HG02943 (cell line): ENCODE measurements around the gene FAM9C.
A peak's percentile ranks its signal among the peaks of the same experiment; 100 is the strongest.
"Not testable (repeated sequence)": the region's sequence is repeated elsewhere in the genome, so short reads cannot be mapped to it uniquely, and the experiment has no call there.

Experiments used
- ATAC-seq: cut with Tn5 transposase; IDR thresholded peaks from one replicate; pipeline ENCODE4 v1.9.1; 2021; ENCODE audit warnings: mild to moderate bottlenecking, low read depth, moderate library complexity; ENCODE audit not compliant: unreplicated experiment

Gene FAM9C

DNA sequence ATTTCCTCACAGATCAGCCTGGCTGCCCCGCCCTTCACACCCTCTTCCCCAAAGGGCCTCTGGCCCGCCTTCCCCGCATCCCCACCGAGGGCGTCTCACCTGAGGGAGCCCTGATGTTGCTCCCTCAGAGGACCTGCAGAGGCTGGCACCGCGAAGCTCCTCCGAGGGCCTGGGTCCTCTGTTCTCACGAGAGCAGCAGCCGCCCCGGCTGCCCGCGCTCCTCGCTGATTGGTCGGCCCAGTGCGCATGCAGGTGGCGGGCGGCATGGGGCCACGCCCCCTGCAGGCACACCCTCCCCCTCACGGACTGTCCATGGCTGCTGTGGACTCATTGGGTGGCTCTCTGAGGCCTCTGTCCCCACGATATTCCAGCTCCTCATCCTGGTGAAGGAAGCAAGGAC, at the start of gene FAM9C:
Gene FAM9C, minus strand, starts transcription at position 180 of the 400 bp plus-strand sequence. CDS start 831 bp downstream, outside the sequence.
- ATAC-seq = no peak

DNA sequence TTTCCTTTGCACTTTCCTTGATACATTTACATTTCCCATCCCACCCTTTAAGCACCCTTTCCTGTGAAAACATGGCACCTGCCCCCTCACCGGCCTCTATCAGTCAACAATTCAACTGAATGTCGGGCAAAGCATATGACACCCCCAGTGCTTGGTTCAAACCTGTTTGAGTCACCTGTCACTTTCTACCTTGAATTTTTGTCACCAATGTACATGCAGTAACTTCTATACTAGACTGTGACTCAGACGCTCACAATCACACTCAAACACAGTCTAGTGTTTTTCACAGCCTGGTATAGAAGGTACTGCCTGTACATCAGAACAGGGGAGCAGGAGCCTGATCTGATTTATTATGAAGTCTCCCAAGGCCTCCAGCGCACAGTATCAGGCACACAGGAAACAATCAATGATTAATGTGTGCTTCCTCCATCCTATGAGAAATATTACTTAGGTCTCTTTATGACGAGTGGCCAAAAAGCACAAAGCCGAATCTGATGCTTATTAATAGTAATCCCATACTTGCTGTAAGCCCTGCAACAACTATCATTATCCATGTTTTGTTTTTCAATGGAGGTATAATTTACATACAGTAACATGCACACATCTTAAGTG, 49.2 kb upstream of the FAM9C start:
- ATAC-seq = no peak

DNA sequence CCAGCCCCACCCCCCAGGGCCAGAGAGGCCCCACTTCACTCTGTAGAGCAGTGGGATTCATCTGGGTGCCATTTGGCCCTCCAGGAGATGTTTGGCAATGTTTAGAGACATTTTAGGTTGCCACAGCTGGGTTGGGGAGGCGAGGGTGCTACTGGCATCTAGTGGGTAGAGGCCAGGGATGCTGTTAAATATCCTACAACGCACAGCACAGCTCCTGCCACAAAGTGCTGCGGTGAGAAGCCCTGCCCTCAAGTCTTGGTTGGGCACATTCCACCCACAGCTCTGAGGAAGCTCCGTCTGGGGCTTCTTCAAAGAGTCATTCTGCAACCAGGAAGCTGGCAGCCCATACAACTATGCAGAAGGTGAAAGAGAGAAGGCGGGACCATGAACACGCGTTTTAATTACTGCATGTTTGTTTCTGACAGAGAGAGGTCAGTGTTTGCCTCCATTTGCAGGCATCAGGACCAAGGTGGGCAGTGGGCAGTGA, 48.1 kb upstream of the FAM9C start:
- ATAC-seq = peak; percentile 81

DNA sequence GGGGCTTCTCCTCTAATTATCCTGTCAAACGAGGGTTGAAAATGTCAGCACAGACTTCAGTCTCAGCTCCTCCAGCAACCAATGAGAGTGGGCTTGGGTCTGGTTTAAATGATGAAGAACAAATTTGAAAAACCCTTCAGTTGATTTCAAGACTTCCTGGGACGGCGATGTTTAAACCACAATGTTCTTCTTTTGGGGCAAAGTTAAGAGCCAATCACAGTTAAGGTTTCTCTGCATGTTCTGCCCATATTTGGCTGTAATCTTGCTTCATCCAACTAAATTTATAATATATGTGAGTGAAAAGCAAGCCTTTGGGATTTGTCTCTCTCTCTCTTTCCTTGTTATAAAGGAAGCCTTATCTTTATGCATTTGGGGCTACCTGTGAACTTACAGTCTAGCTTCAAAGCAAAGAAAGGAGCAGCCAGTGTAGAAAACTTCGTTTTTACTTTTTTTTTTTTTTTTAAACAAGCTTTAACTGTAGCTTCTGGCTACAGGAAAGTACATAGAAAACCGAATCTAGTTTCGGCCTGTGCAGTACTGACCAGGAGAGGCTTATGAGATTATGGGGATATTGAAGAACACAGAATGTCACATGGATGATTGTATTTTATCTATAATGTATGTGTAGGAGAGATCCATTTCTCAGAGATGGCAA, 46.8 kb upstream of the FAM9C start:
- no peak for ATAC-seq

DNA sequence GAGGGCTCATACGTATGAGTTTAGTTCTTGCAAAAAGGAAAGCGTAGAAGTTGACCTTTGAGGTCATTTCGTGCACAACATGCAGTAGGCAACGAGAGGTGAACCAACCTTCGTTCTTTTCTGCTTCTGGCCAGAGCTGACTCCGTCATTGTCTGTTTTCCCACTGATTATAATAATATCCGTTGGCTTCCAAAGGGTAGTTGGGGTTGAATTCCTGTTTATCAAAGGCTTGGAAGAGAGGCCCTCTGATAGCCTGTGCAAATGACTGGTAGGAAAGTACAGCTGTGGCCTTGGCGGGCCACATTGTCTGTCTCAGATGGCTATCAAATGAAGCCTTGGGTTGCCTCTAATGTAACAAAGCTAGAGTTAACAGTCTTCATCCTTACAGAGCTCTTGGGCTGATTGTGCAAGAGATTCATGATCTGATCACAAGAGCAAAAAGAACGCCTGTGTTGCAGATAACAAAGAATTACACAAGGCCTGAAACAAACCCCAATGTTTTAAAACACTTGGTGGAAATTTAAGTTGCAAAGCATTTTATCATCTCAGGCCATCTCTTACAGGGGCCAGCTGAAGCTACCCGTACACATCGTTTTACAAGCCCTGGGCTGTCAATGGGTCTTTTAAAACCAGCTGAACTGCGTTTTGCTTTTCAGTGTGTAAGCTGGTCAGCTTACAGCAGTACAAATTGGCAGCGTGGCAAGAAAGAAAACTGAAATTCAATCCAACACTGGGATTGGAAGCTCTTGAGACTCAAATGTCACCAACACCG, 46.1 kb upstream of the FAM9C start:
- ATAC-seq = no peak

DNA sequence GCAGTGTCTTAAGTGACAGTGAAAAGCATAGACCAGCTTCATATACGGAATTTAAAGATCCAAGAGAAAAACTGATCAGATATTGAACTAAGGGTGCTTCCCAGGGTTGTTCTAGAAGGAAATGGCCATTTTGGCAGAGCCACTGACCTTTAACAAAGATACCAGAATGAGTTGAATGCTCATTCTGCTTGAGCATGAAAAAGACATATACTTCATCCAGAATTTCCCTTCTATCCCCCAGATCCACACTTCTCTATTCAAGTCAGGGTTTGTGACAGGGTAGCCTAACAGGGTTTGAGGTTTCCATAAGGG, 45.6 kb upstream of the FAM9C start:
- ATAC-seq = no peak

DNA sequence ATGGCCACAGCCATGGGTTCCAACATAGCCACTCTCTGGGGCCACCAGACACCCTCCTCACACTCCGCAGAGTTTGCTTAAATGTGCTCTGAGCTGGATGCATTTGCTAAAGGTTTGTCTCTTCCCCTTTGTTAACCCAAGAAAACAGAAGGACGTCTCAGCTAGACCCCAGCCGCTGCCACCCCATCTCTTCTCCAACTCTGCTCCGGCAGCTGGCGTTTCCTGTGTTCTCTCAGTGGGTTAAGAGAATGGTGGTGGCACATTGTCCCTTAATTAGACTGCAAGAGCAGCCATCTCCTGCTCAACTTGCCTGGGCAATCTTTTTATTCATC, 43.7 kb upstream of the FAM9C start:
- no peak for ATAC-seq

DNA sequence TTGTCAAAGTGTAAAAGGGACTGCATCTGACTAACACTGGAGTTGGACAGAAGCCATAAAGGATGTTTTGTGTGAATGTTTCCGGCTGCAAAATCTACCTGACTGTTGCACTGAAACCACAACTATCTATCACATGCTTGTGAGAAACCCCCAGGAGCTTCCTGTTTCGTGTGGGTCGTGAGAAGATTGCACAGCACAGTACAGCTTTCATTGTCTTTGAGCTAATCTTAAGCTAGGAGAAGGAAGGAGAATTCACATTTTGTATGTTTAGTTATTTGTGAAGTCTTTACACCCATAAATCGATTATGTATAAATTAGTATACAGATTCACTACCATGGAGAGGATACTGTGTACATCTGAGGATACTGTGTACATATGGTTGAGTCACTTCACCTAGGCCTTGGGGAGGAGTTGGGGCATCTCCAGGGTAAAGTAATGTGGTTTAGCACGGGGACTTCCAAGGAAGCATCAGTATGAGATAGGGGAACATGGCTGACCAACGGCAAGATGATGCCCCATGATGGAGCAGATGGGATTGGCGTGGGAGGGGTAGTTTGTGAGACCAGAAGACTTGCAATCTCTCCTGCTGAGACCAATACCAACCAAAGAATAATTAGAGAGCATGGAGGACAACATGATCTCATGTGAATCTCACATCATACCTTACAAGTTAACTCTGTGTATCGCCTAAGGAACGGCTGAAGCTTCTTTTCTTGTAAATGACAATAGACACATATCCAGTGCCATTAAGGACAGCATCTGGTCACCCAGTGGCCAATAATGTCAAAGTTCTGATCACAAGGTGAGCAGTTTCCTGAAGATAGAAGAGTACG, 43.1 kb upstream of the FAM9C start:
- peak; percentile 81 for ATAC-seq

DNA sequence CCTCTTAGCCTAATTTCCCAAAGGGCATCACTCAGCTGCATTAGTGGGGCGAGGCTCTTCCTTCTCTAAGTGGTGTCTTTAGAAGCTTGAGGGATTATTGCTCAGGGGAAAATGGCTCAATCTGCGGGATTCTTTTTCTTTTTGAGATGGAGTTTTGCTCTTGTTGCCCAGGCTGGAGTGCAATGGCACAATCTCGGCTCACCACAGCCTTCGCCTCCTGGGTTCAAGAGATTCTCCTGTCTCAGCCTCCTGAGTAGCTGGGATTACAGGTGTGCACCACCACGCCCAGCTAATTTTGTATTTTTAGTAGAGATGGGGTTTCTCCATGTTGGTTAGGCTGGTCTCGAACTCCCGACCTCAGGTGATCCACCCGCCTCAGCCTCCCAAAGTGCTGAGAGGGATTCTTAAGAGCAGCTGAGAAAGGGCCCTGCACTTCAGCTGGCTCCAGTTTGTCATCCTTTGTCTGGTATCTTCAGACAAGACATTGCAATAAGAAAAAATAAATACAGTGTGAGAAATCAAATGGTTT, 42.4 kb upstream of the FAM9C start:
- not testable (repeated sequence) for ATAC-seq

DNA sequence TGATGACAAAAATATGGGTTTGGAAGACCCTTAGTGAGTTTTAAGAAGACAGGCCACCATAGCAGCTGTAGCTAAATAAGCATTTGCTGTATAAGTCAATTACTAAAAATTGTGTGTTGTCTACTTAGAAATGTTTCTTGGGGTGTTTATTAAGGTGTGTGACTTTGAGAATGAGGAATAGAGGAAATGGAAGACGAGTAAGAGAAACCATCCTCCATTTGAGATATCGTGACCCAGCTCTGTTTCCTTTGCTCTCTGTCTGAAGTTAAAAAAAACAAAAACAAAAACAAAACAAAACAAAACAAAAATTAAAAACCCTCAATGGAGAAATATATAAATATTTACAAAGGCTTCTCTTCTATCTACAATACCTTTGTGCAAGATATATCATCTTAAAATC, 41.7 kb upstream of the FAM9C start:
- no peak for ATAC-seq

DNA sequence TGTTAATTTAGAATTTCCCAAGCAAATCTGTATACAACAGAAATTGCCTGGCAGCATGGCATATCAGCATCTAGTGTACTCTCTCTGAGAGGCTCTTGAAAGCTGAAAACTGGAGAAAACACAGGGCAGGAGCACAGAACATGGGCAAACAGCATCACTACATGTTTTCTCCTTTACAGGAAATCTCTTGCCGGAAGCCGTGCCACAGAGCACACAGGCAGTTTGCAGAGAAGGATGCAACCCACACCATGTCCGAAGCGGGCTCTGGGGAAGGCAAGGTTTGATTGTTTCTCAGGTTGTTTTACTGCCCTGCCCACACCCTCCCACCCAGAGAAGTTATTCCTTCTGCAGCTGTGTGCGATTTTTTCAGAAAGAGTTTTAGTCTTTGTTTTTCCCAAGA, 41.1 kb upstream of the FAM9C start:
- no peak for ATAC-seq

DNA sequence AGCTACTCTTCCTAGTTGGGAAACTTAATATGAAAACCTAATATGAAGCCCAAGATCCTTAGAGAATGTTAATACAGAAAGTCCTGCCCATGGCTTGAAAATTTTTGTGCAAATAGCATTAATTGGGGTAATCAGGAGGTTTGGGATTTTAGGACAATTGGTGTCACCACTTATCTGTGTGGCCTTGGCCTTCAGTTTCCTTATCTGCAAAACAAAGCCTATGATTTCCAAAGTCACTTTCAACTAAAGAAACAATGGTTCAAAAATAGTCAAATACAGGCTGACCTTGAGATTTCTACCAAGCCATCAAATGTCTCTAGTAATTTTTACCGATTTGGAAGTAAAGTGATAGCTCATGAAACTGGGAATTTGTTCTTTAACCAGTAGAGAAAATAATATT, 40.2 kb upstream of the FAM9C start:
- ATAC-seq = no peak

DNA sequence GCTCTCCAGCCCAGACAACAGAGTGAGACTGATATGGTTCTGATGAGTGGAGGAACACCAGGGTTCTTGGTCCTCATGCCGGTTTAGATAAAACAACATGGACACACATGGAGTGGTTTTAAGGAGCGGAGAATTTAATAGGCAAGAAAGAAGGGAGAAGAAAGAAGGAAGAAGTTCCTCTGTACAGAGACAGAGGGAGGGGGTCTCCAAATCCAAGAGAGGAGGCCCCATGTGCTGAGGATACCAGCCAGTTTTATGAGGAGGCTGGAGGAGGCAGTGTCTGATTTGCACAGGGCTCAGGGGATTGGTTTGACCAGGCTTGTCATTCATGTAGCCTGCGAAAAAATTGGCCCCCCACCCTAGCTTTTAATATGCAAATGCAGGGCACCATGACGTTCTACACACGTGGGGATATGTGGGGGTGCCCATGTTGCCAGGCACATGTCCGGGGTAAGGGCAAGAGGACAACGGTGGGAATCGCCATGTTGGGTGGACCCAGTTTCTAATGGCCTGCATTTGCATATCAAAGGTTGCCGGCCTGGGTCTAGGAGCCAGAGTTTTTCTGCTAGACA, 39.4 kb upstream of the FAM9C start:
- ATAC-seq = not testable (repeated sequence)

DNA sequence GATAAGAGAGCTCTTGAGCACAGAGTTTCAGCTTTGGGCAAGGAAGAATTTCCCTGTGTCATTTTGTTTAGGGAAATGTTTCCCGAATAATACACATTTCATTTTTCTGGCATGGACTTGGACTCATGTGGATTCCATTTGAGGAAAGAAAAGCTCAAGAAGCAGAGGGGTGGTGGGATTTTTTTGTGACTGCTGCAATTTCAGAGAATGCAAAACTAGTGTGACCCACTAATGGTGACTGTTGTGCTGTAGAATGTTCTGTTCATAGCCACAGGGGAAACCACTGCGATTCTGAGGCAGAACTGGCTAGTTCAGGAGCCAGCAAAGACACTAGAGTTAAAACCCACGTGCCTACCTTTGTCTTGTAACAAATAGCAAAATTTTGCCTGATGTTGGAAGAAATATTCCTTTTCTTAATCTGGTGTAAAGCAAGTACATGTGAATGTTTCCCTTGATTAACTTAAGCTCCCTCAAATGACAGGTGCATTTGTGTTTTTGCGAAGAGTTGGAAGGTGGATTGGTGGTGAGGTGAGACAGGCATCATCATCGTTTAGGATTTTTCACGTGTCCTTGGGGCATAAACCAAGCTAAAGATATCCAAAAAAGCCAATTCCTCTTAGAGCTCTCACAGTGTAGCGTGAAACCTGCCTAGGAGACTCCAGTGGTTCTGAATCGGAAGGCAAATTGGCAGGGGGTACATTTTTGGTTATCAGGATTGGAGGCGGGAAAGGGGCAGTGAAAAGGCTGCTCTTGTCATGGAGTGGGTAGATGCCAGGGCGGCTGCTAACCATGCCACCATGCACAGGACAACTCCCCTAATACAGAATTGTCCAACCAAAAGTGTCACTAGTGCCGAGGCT, 38.0 kb upstream of the FAM9C start:
- ATAC-seq = no peak

DNA sequence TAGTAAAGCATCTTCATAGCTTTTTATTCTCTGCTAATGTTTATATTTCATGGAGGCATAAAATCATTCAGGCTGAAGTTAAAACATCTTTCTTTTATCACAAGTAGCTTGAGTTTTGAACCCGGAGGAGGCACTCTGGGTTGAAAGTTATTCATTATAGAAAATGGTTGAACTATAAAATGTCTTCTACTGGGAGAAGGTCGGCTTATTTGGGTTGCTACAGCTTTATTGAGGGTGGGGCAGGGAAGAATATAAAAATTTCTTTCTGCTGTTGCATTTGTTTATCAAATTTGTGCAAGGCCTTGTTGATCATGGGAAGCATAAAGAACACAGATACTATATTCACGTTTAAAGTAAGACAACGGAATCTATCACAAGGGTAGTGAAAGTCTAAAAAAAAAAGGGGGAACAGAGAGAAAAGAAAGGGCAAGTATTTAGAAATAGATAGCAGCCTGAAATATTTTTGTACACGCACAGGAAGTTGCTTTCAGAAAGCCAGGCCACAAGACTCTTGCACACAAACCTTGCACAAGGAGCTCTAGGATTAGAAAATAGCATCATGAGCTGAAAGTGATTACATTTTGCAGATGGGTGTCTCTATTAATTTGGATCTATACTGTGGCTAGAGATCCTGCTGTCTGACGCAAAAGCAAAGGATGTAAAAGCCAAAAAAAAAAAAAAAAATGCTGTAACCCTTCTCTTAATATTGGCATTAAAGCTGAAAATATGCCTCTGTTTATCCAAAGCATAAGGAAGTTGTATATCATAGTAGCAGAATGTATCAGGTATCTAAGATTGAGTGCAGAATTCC, 37.2 kb upstream of the FAM9C start:
- ATAC-seq = peak; percentile 70

DNA sequence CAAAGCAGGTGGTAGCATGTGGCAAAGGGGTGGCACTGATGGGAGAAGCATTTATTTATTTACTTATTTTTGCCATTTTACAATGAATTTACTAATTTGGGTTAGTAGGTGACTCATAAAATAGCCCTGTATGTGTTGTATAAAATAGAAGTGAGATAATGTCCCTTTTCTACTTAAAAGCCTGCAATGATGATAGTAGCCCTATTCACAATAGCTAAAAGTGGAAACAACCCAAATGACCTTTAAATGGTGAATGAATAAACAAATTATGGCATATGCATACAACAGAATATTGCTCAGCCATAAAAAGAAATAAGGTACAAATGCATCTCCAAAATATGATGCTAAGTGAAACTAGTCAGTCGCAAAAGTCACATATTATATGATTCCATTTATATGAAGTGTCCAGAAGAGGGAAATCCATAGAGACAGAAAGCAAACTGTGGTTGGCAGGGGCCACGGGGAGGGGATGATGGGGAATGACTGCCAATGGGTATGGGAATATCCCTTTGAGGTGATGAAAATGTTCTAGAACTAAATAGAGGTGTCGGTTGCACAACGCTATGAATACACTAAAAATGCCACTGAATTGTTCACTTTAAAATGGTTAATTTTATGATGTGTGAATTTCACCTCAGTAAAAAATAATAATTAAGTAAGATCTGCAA, 35.8 kb upstream of the FAM9C start:
- no peak for ATAC-seq

DNA sequence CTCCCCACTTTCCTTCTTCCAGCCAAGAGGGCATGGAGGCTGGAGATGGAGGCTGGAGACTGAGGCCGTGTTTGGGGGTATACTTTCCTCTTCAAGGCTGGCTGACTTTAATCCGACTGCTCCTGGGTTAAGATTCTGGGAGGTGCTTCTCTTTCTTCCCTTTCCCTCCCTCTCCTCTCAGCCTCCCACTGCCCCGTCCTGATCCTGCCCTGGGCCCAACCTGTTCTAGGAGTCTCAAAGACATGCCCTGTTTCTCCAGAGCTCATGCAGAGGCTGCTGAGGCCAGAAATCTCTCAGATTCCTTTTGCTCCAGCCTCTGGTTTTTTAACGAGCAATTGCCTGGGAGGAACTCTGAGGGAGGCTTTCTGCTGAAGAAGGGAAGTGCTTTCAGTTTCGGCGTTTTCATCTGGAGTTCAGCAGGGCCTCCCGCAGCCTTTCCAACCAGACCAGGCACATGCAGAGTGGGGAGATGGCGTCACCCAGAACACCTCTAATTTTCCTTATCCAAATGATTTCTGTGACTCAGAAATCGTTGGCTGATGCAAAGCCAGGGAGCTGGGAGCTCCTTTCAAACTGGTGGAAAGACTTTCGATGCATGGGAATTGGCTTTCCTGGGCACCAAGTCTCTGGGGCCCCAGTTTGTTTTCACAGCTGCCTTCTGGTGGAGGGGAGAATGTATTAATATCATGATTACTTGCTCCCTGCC, 34.5 kb upstream of the FAM9C start:
- ATAC-seq = no peak

DNA sequence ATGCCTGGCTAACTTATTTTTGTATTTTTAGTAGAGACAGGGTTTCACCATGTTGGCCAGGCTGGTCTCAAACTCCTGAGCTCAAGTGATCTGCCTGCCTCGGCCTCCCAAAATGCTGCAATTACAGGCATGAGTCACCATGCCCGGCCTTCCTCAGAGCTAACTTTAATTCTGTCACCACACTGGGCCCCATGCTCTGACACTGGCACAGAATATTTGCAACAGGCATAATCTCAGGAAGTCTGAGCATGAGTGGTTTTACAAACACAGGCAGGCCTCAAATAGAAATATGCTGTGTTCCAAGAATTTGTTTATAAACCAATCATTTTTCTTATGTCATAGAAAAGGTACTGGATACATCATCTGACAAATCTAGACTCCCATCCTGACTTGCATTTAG, 32.7 kb upstream of the FAM9C start:
- no peak for ATAC-seq
